K562 (cell line): Measurements from ENCODE around the gene LAMA4. TPM values are rescaled to one million over a fixed set of nuclear protein-coding genes. Genes with fewer than 3 reads are reported as not detected.

ENCODE experiments used
- GTF2B ChIP-seq: IDR thresholded peaks from 2 replicates; pipeline ENCODE4 v1.6.1; 2011; ENCODE audit not compliant: insufficient read length; ENCODE audit errors: extremely low read depth
- HNRNPL ChIP-seq: fragments of 200-400 bp; formaldehyde crosslinking; IDR thresholded peaks from 2 replicates; pipeline ENCODE4 v1.6.1; 2017; ENCODE audit warnings: low read depth, mild to moderate bottlenecking, low read length
- RBM15 ChIP-seq: fragments of 200-400 bp; formaldehyde crosslinking; IDR thresholded peaks from 2 replicates; pipeline ENCODE4 v1.6.1; 2018; ENCODE audit warnings: mild to moderate bottlenecking, low read length, moderate library complexity; ENCODE audit not compliant: insufficient read depth
- STAT5B ChIP-seq: fragments of 250-450 bp; sonication (Bioruptor Pico); IDR thresholded peaks from 2 replicates; pipeline ENCODE4 v1.8.0; 2021; ENCODE audit warnings: mild to moderate bottlenecking, inconsistent platforms
- STAT6 ChIP-seq: sonication (generic); formaldehyde crosslinking; IDR thresholded peaks from 2 replicates; pipeline ENCODE4 v1.8.1; 2023; ENCODE audit warnings: mild to moderate bottlenecking, missing genetic modification reagents
- ZBTB8A ChIP-seq: fragments of 450-650 bp; IDR thresholded peaks from 2 replicates; pipeline ENCODE4 v1.6.1; 2018; ENCODE audit warnings: mild to moderate bottlenecking, moderate library complexity; ENCODE audit not compliant: partially characterized antibody
- polyA plus RNA-seq, 8 experiments: library from polyadenylated mRNA; depleted of rRNA in 4 of 8; stranded (reverse) in 5 of 8; unstranded in 3 of 8; fragments of >200 nt; fragmentation: Nextera tagmentation in 2 of 8; fragmentation: Illumina TruSeq in 1 of 8; extraction: Ambion mirVana in 2 of 8; extraction: Trizol in 1 of 8; gene quantifications; 2 replicates each; pipeline versions ENCODE4 v1.2.1 to v1.2.3, GENCODE V29; 2011 to 2014; ENCODE audit warnings: inconsistent platforms in 1 of 8, missing spikeins in 1 of 8
- total RNA-seq, 7 experiments: library from RNA; depleted of rRNA in 6 of 7; stranded (reverse); fragments of >200 nt in 6 of 7; fragmentation: Illumina TruSeq in 2 of 7; extraction: Trizol in 2 of 7; gene quantifications; 2 replicates each; pipeline versions ENCODE4 v1.2.1 to v1.2.3, GENCODE V29; 2011 to 2021; ENCODE audit warnings: low replicate concordance in 1 of 7
- TF ChIP-seq, protein P1 (sequence below): fragments of 450-650 bp; IDR thresholded peaks from 2 replicates; pipeline ENCODE4 v1.6.1; 2017; ENCODE audit warnings: antibody characterized with exemption, mild to moderate bottlenecking

Gene LAMA4
- total and polyA plus RNA-seq, 9 of the 15 experiments (the other 6 are each of a cell fraction or from before 2014, with no cell fraction given), result 0.05 to 2.9 (median 0.51) TPM

GRCh38 chr6:112207776-112208175, 46.6 kb downstream of the LAMA4 start (continued):
- TF ChIP-seq, protein P1, sequence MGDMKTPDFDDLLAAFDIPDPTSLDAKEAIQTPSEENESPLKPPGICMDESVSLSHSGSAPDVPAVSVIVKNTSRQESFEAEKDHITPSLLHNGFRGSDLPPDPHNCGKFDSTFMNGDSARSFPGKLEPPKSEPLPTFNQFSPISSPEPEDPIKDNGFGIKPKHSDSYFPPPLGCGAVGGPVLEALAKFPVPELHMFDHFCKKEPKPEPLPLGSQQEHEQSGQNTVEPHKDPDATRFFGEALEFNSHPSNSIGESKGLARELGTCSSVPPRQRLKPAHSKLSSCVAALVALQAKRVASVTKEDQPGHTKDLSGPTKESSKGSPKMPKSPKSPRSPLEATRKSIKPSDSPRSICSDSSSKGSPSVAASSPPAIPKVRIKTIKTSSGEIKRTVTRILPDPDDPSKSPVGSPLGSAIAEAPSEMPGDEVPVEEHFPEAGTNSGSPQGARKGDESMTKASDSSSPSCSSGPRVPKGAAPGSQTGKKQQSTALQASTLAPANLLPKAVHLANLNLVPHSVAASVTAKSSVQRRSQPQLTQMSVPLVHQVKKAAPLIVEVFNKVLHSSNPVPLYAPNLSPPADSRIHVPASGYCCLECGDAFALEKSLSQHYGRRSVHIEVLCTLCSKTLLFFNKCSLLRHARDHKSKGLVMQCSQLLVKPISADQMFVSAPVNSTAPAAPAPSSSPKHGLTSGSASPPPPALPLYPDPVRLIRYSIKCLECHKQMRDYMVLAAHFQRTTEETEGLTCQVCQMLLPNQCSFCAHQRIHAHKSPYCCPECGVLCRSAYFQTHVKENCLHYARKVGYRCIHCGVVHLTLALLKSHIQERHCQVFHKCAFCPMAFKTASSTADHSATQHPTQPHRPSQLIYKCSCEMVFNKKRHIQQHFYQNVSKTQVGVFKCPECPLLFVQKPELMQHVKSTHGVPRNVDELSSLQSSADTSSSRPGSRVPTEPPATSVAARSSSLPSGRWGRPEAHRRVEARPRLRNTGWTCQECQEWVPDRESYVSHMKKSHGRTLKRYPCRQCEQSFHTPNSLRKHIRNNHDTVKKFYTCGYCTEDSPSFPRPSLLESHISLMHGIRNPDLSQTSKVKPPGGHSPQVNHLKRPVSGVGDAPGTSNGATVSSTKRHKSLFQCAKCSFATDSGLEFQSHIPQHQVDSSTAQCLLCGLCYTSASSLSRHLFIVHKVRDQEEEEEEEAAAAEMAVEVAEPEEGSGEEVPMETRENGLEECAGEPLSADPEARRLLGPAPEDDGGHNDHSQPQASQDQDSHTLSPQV, result no peak
- TF ChIP-seq RBM15, result no peak
- no peak for TF ChIP-seq STAT5B (CRISPR knock-in tag)
- TF ChIP-seq STAT6, result no peak
- TF ChIP-seq ZBTB8A, result no peak
- TF ChIP-seq HNRNPL, result no peak
- TF ChIP-seq GTF2B, result no peak
